Measurements from ENCODE around the gene CCDC106.

The CCDC106 gene

GRCh38 chr19:55685776-55686175 lies 37.8 kb downstream of the CCDC106 start:
- Histone ChIP-seq H3K4me1 (ENCODE audit: control insufficient read depth, insufficient read depth, low read length) (no peaks in the 10 kb centered on the region), H3K9me3 (ENCODE audit: control insufficient read depth, insufficient read depth, low read depth, low read length) (no peaks in the 10 kb centered on the region), H3K4me3 (ENCODE audit: low read depth, low read length) (no peak overlapping the region), H3K27ac (ENCODE audit: extremely low read depth, low read depth, low read length) (no peak overlapping the region), H3K36me3 (ENCODE audit: control insufficient read depth in 2 of 2, insufficient read depth in 1 of 2, low read length in 2 of 2) (peaks cover 29 to 90% of the 10 kb centered on the region in 2 experiments)
- TF ChIP-seq REST (tag by site-specific recombination; IDR thresholded peaks at IDR 0.05) = no peak
- TF ChIP-seq ZNF843 (tag by site-specific recombination; IDR thresholded peaks at IDR 0.05) = no peak
- no peak for TF ChIP-seq ZNF292 (tag by site-specific recombination; IDR thresholded peaks at IDR 0.05; ENCODE audit: borderline replicate concordance, low read depth)
- TF ChIP-seq ZNF548 (tag by site-specific recombination; IDR thresholded peaks at IDR 0.05) = no peak
- TF ChIP-seq ZNF335 (tag by site-specific recombination; conservative IDR thresholded peaks at IDR 0.05) = no peak
- TF ChIP-seq ZNF354C (tag by site-specific recombination; IDR thresholded peaks at IDR 0.05; ENCODE audit: borderline replicate concordance, low read depth) = no peak
- CTCF ChIA-PET = interaction anchor here (0.6 kb wide), 1 partner anchor 1205 kb away, joined by 5 read pairs; no protein-coding TSS in a partner anchor
- POLR2A ChIA-PET = no interaction called here

DNA sequence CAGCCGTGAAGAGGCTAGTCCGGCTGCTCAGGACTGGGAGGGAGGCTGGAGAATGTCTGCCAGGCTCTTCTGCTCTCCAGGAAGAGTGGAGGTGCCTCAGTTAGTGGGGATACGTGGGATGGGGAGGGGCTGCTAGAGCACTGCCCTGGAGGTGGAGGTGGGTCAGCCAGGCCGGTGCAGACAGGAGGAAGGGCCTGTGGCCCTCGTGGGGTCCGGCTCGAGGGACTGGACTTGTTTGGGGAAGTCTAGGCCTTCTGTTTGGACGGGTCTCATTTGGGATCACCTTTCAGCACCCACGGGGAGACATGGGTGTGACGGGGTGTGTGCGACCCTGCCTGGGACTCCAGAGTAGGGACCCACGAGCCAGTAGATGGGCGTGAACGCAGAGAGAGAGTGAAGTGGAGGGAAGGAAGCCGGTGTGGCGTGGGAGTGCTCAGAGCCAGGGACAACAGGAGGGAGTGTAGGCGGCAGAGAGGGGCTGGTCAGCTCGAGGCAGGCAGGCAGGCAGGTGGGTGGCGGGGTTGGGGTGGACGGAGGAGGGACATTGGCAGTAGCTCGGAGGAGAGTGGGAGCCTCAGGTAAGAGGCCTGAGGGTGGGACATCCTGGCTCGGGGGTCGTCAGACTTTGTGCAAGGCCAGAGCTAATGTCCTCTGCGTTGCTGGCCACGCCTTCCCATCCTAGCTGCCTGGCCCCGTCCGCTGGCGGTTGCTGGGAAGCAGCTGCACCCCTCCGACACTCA lies 38.5 kb downstream of the CCDC106 start:
- ChIA-PET POLR2A (interaction anchor here (0.6 kb wide), 1 partner anchor 1572 kb away, joined by 5 read pairs; no protein-coding TSS in a partner anchor), CTCF (no interaction called here)
- H3K36me3 ChIP-seq (ENCODE audit: control insufficient read depth in 2 of 2, insufficient read depth in 1 of 2, low read length in 2 of 2) = peaks cover 28 to 89% of the 10 kb centered on the region in 2 experiments
- no peak overlapping the region for H3K27ac ChIP-seq (ENCODE audit: extremely low read depth, low read depth, low read length)
- no peaks in the 10 kb centered on the region for H3K4me1 ChIP-seq (ENCODE audit: control insufficient read depth, insufficient read depth, low read length)
- H3K4me3 ChIP-seq (ENCODE audit: low read depth, low read length) = no peak overlapping the region
- no peaks in the 10 kb centered on the region for H3K9me3 ChIP-seq (ENCODE audit: control insufficient read depth, insufficient read depth, low read depth, low read length)
- TF ChIP-seq ZNF16 (tag by site-specific recombination; IDR thresholded peaks at IDR 0.05; ENCODE audit: low read depth) (no peak), KLF17 (tag by site-specific recombination; IDR thresholded peaks at IDR 0.05) (0 out of 2 replicates have a peak, but pooled peaks have one; percentile 36), ZNF521 (tag by site-specific recombination; IDR thresholded peaks at IDR 0.05) (no peak), ZNF529 (tag by site-specific recombination; IDR thresholded peaks at IDR 0.05; ENCODE audit: insufficient replicate concordance) (no peak), ZNF48 (tag by site-specific recombination; IDR thresholded peaks at IDR 0.05) (no peak), MYNN (tag by site-specific recombination; IDR thresholded peaks at IDR 0.05; ENCODE audit: borderline replicate concordance) (no peak), EGR2 (tag by site-specific recombination; IDR thresholded peaks at IDR 0.05; ENCODE audit: low read depth) (peak; percentile 97), ZNF677 (tag by site-specific recombination; IDR thresholded peaks at IDR 0.05) (no peak), ZSCAN30 (tag by site-specific recombination; IDR thresholded peaks at IDR 0.05) (no peak), OSR2 (tag by site-specific recombination; IDR thresholded peaks at IDR 0.05) (no peak), ZNF837 (tag by site-specific recombination; IDR thresholded peaks at IDR 0.05) (no peak), PATZ1 (tag by site-specific recombination; IDR thresholded peaks at IDR 0.05) (no peak), ZNF501 (tag by site-specific recombination; IDR thresholded peaks at IDR 0.05) (no peak), KLF1 (tag by site-specific recombination; IDR thresholded peaks at IDR 0.05) (peak; percentile 79), ZNF555 (tag by site-specific recombination; conservative IDR thresholded peaks at IDR 0.05) (no peak), MEIS1 (CRISPR knock-in tag; IDR thresholded peaks at IDR 0.05; ENCODE audit: borderline replicate concordance) (no peak), ZNF239 (tag by site-specific recombination; IDR thresholded peaks at IDR 0.05) (no peak), GLIS1 (tag by site-specific recombination; IDR thresholded peaks at IDR 0.05) (no peak), ZNF155 (tag by site-specific recombination; IDR thresholded peaks at IDR 0.05) (no peak), ZFHX2 (tag by site-specific recombination; conservative IDR thresholded peaks at IDR 0.05) (peak; percentile 96), ZNF114 (tag by site-specific recombination; IDR thresholded peaks at IDR 0.05) (no peak)
- TF ChIP-seq, protein P1, sequence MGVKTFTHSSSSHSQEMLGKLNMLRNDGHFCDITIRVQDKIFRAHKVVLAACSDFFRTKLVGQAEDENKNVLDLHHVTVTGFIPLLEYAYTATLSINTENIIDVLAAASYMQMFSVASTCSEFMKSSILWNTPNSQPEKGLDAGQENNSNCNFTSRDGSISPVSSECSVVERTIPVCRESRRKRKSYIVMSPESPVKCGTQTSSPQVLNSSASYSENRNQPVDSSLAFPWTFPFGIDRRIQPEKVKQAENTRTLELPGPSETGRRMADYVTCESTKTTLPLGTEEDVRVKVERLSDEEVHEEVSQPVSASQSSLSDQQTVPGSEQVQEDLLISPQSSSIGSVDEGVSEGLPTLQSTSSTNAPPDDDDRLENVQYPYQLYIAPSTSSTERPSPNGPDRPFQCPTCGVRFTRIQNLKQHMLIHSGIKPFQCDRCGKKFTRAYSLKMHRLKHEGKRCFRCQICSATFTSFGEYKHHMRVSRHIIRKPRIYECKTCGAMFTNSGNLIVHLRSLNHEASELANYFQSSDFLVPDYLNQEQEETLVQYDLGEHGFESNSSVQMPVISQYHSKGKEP (tag by site-specific recombination; IDR thresholded peaks at IDR 0.05) = no peak
